ENCODE data around the gene OR5AK2. TPM values are rescaled to one million over a fixed set of nuclear protein-coding genes. Genes with fewer than 3 reads are reported as not detected.
"Not testable (repeated sequence)": the region's sequence is repeated elsewhere in the genome, so short reads cannot be mapped to it uniquely, and the experiment has no call there.

The OR5AK2 gene
- total RNA-seq = not detected

- TF ChIP-seq POLR2A (IDR thresholded peaks at IDR 0.05) (no peak), POLR2AphosphoS5 (IDR thresholded peaks at IDR 0.05) (no peak), CTCF (IDR thresholded peaks at IDR 0.05) (no peak)
These were observed at the start of gene OR5AK2 for GRCh38 chr11:56988614-56989013. OR5AK2 (plus strand) TSS chr11:56988914; CDS start chr11:56988914, 0 bp downstream.

GRCh38 chr11:56945526-56945925, 43.2 kb upstream of the OR5AK2 start:
- H3K27me3 ChIP-seq (replicated peaks; ENCODE audit: insufficient read depth); H3K4me1 ChIP-seq (replicated peaks); intact Hi-C loops (cut with DNase I); H3K9me3 ChIP-seq; H3K4me3 ChIP-seq; DNase-seq (ENCODE audit: low spot score); H3K27ac ChIP-seq; H3K36me3 ChIP-seq: not testable (repeated sequence)
- 86% methylated on average over 8 of the region's 8 CpGs for WGBS

More at GRCh38 chr11:56988614-56989013, at the start of gene OR5AK2:
- no peaks in the 10 kb centered on the region for H3K4me1 ChIP-seq (replicated peaks)
- no peaks in the 10 kb centered on the region for H3K27me3 ChIP-seq (replicated peaks; ENCODE audit: insufficient read depth)
- intact Hi-C loops (cut with DNase I) = no loop called here
- H3K4me3 ChIP-seq = no peak within 1 kb of the TSS
- no peak within 1 kb of the TSS for H3K27ac ChIP-seq
- no peaks in the 10 kb centered on the region for H3K36me3 ChIP-seq
- no peak for DNase-seq (ENCODE audit: low spot score)
- no peaks in the 10 kb centered on the region for H3K9me3 ChIP-seq
- 80% methylated on average over 1 of the region's 1 CpG for WGBS

- Histone ChIP-seq H3K36me3 (no peaks in the 10 kb centered on the region), H3K4me3 (no peak overlapping the region), H3K27me3 (replicated peaks; ENCODE audit: insufficient read depth) (no peaks in the 10 kb centered on the region), H3K4me1 (replicated peaks) (no peaks in the 10 kb centered on the region), H3K27ac (no peak overlapping the region), H3K9me3 (no peaks in the 10 kb centered on the region)
- intact Hi-C loops (cut with DNase I) = no loop called here
- DNase-seq (ENCODE audit: low spot score) = no peak
- WGBS = 65% methylated on average over 2 of the region's 2 CpGs
- TF ChIP-seq POLR2A (IDR thresholded peaks at IDR 0.05) = no peak
These were observed 39.7 kb upstream of the OR5AK2 start for GRCh38 chr11:56948991-56949515.

GRCh38 chr11:56950510-56950909, 38.2 kb upstream of the OR5AK2 start:
- TF ChIP-seq POLR2A (IDR thresholded peaks at IDR 0.05) (no peak), CTCF (IDR thresholded peaks at IDR 0.05) (no peak), POLR2AphosphoS5 (IDR thresholded peaks at IDR 0.05) (no peak)
- Histone ChIP-seq H3K27me3 (replicated peaks; ENCODE audit: insufficient read depth) (no peaks in the 10 kb centered on the region), H3K4me3 (no peak overlapping the region), H3K9me3 (no peaks in the 10 kb centered on the region), H3K4me1 (replicated peaks) (no peaks in the 10 kb centered on the region), H3K27ac (no peak overlapping the region), H3K36me3 (no peaks in the 10 kb centered on the region)
- WGBS = 66% methylated on average over 2 of the region's 2 CpGs
- intact Hi-C loops (cut with DNase I) = no loop called here
- no peak for DNase-seq (ENCODE audit: low spot score)

GRCh38 chr11:56953907-56954306, 34.8 kb upstream of the OR5AK2 start:
- intact Hi-C loops (cut with DNase I) = not testable (repeated sequence)

GRCh38 chr11:56961609-56962008, 27.1 kb upstream of the OR5AK2 start:
- Histone ChIP-seq H3K27me3 (replicated peaks; ENCODE audit: insufficient read depth) (no peaks in the 10 kb centered on the region), H3K4me3 (no peak overlapping the region), H3K4me1 (replicated peaks) (no peaks in the 10 kb centered on the region), H3K27ac (no peak overlapping the region), H3K9me3 (no peaks in the 10 kb centered on the region), H3K36me3 (no peaks in the 10 kb centered on the region)
- no peak for DNase-seq (ENCODE audit: low spot score)
- TF ChIP-seq POLR2A (IDR thresholded peaks at IDR 0.05) = no peak
- no peak for TF ChIP-seq CTCF (IDR thresholded peaks at IDR 0.05)
- TF ChIP-seq POLR2AphosphoS5 (IDR thresholded peaks at IDR 0.05) = no peak
- intact Hi-C loops (cut with DNase I) = no loop called here

More at GRCh38 chr11:56953907-56954306, 34.8 kb upstream of the OR5AK2 start:
- H3K36me3 ChIP-seq; H3K4me1 ChIP-seq (replicated peaks); DNase-seq (ENCODE audit: low spot score); H3K9me3 ChIP-seq; H3K4me3 ChIP-seq; H3K27me3 ChIP-seq (replicated peaks; ENCODE audit: insufficient read depth); H3K27ac ChIP-seq: not testable (repeated sequence)
- WGBS = 96% methylated on average over 1 of the region's 1 CpG

Measured in prostate gland (tissue), 2 donors.